GM19438 (cell line): ENCODE data around the gene CNOT4.
"Not testable (repeated sequence)": the region's sequence is repeated elsewhere in the genome, so short reads cannot be mapped to it uniquely, and the experiment has no call there.

ENCODE experiments used
- ATAC-seq: cut with Tn5 transposase; IDR thresholded peaks from one replicate; pipeline ENCODE4 v1.9.1; 2021; ENCODE audit warnings: low read depth; ENCODE audit not compliant: unreplicated experiment

The CNOT4 gene

DNA sequence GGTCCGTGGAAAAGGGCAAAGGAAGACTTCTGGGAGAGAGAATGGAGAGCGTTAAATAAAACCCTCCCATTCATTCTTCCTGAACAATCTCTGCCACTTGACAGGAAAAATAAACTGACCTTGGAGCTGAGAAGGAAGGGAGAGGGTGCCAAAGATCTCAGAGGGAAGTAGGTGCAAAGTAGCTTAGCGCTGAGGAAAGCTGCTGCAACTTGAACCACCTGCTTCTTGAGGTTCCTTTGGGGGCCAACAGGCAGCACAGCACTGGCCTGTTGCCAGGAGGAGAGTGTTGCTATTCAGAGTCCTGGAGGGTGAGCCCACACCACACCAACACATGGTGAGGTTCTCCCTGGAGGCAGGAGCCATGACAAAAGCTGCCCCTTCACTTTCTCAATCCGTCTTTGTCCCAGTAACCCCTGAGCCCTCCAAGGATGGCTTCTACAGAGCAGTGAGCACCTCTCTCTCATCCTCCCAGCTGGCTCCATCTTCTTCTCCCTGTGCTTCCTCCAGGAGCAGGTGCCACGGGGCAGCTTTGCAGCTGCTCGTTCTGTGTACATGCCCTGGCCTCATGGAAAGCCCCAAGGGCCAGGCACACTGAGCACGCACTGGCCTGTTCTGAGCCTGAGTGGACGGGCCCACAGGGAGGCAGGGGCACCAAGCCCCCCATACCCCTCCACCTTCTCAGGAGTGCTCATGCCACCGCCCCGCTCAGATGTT is 174.9 kb downstream of the CNOT4 start:
- ATAC-seq = no peak

DNA sequence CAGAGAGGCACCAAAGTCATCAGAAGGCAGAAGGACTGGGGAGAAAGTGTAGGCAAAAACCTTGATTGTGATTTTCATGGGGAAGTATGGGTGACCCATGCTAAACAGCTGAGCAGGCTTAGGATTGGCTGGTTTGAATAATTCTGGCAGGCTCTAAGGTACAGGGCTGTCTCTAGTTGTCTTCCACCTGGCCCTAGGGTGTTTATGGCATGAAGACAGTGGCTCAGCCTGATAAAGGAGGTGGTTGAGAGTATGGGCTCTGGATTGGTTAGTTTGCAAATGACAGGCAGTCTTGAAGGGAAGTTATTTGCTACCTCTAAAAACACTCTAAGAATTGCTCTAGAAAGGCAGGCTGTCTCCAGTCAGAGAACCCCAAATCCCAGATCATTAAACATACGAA is 176.0 kb downstream of the CNOT4 start:
- no peak for ATAC-seq

DNA sequence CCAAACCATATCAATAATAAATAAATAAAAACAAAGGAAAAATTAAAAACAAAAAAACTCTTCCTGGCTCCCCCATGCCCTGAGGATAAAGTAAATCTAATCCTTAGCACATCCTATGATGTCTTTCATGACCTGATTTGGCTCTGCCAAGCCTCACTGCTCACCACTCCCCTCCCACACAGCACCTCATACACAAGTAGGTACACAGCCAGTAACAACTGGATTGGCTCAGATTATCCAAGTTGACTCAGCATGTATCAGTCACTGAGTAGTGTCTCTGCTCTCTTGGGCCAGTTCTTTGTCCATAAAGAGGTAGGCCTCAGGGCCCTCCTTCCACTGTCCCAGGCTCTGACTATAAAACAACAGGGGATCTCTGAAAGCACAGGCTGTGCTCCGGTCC is 176.7 kb downstream of the CNOT4 start:
- no peak for ATAC-seq

DNA sequence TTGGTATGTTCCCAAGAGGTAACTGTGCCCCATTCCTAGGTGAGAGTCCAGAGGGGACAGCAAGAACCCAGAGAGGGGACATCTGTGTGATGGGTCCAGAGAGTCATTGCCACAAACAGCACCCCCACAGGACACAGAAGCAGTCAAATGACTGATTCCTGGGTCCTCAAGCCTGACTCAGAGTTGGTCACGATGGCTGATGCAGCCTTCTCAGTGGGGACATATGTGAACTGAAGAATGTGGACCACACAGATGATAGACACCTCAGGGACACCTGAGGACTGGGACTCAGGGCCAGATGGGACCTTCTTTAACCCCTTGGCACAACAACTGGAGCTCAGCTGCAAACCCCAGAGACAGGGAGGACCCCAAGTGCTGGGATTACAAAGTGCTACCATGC is 179.8 kb downstream of the CNOT4 start:
- no peak for ATAC-seq

DNA sequence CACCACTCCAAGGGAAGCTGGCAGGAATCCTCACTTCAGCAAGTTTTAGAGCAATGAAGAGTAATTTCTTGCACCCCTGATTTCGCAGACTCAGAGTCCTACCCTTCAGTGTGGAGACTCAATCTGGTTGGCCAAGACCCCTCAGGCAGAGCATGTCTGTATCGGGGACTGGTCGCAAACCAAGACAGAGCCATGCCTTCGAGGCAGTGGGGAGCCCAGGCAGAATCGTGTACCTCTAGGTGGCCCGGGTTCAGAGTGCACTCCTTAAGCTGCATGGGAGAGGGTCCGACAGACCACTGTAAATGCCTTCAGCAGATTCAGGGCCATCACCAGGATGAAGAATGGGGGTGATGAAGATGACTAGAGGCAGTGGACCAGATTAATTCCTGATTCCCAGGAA is 181.4 kb downstream of the CNOT4 start:
- ATAC-seq = no peak

DNA sequence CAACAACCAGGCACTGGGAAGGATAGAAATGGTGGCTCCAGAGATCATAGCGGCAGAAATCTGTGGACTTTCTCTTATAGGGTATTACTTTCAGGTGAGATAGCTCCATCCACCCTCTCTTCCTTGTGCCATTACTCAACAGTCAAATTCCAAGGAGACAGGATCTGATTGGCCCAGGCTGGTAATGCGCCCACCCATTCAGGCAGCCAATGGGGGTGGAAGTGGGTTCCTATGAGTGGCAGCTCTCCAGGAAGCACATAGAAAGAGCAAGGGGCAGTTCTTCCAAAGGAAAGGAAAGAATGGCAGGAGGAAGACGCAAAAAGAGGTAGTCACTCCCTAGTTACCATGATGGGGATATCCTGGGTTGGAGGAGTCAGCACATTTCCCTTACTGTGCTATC is 181.8 kb downstream of the CNOT4 start:
- no peak for ATAC-seq

DNA sequence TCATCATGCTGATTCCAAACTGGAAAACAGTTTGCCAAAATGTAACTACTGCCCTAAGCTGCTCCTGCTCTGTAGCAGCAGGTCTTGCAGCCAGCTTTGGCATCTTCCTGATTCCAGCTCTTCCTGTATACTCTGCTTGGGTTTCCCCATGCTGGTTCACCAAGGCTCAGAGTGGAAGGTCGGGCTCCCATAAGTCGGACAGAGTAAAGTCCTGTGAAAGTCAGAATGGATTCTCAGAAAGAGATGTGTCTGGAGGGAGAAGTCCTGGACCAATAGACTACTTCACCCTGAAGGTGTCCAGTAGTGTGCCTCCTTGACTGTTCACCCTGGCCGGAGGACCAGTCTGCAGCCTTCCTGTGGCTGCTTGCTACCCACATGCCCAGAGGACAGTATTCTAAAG is 182.4 kb downstream of the CNOT4 start:
- no peak for ATAC-seq

DNA sequence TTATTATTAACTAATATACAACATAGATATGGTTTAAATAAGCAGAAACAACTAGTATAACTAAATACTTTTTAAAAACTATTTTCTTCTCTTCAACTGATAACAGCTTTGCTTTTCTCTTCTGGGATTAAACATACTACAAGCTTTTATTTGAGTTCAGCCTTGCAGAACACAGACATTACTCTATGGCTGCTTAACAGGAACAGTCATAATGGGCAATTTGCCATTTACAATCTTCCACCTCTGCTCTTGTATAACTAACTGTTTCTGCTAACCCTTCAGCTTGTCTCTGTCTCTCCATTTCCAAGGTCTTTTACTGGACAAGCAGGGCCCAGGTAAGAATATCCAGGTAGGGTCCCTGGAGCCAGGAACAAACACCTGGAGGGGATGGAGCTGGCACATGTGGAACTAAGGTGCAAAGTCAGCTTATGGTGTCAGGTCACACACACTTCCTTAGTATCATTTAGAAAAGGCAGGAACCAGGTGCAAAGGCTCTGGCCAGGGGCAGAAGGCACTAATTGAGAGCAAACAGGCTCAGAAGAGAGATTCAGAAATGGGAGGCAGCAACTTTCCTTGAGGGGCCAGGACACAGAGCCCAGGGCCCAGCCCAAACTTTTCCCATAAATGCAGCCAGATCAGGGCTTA is 183.1 kb downstream of the CNOT4 start:
- ATAC-seq = no peak

DNA sequence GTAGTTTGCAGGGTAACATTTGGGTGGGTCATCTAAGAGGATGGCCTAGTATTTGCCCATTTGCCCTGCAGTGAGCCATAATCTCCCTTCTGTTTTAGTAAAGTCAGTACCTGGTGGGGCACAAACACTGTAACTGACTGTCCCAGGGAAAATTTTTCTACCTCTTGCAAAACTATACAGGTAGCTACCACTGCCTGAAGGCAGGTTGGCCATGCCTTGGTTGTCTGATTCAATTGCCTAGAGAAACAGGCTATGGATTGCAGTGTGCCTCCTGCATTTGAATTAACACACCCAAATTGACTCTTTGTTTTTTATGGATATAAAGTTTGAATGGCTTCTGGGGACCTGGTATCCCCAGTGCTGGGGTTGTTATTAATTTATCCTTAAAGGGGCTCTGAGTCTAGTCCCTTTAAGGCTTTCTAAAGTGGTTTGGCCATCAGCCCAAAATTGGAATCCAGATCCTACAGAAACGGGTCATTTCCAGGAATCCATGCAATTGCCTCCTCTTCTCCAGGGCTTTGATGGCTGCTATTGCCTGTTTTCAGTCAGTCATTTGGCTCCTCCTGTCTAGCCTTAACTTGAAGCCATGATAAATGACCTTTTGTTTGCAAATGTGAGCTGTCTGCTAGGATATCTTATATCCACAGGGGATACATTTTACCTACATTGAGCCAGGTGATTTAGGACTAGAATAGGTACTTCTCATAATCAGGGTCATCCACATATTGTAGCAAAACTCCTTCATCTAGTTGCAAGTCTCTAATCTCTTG is 187.1 kb downstream of the CNOT4 start:
- ATAC-seq = no peak

DNA sequence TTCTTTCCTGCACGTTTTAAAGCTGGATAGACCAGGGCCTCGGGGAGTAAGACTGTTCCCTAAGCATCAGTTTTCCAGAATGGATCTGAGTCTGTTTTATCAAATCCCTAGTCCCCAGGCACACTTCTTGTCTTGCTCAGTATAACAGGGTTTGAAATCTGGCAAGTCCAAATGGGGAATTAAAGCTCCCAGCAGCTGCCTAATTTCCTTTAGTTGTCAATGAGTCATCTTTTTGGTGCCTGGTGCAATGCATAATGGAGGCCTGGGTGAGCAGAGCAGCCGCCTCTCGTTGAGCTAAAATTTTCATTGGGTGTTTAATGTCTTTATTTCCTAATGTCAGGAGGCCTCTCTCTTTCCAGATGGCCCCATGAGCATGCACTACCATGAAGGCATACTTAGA is 188.3 kb downstream of the CNOT4 start:
- ATAC-seq = no peak

DNA sequence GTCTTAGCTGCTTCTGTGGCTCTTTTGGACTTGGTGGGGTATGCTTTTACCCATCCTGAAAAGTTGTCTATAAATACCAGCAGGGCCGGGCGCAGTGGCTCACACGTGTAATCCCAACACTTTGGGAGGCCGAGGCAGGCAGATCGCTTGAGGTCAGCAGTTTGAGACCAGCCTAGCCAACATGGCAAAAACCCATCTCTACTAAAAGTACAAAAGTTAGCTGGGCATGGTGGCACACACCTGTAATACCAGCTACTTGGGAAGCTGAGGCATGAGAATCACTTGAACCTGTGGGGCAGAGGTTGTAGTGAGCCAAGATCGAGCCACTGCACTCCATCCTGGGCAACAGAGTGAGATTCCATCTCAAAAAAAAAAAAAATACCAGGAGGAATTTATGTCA is 188.9 kb downstream of the CNOT4 start:
- ATAC-seq = not testable (repeated sequence)

DNA sequence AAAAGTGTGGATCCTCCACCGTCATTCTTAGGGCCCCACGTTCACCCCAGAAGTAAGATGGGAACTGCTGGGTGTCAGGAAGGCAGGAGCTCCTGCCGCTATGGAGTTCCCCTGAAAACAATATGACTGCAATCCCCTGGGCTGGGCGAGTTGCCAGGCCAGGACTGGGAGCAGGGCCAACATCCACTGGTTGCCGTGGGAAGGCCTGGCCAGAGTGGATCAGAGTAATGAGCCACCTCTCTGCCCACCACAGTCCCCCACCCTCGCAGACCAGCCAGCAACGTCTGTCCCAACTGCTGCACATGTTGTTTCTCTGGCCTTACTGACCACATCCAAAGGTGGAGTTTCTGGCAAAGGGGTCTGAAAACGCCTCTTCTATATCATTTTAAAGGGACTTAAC is 189.6 kb downstream of the CNOT4 start:
- no peak for ATAC-seq

DNA sequence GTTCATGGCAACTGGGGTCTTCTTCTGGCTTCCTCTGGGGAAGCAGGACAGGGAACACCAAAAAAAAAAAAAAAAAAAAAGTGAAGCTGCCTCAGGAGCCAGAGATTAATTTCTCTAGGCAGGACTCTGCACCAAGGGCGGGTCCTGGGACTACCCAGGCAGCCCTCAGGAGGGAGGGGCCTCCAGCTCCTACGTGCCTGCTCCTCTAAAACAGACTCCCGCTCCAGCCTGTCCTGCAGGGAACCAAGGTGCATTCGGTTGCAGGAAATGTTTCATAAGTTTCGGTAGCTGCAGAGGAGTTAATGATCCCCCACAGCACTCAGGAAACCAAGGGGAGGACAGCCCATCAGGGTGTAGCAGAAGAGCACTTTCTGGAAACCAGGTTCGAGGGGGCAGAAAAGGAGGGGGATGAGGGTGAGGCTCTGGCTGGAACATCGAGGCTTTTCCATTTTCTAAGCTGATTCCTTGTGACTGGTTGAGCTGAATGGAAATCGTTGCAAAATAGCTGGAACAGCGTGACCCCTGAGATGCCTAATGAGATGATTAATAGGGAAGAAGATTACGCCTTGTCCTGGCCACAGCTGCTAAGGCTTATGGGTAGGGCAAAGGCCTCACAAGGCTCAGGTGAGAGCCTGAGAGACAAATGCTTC is 192.1 kb downstream of the CNOT4 start:
- ATAC-seq = no peak

DNA sequence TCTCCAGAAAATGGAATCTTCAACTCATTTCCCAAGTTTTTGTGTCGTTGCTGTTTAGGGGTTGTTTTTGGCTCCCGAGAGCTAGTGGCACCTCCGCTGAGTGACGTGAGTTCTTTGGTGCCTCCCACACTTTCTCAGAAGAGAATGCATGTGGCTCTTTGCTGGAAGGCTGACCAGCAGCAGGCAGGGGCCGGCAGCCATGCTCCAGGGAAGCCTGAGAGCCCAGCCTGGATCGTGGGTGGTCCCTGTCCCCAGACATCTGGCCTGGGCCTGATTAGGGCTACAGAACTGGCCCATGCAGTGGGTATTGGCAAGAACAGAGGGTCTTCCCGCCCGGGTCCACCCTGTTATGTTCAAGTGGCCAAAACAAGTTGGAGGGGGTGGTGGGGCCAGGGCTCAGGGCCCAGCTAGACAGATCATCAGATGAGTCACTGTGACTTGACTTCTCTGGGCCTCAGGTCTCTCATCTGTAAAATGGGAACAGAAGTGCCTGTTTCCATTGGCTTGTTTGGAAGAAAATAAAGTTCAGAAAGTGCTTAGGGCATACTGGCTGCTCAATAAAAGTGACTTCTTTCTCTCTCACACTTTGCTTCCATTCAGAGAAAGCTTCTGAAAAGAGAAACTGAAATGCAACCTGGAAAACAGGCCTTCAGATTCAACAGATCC is 193.1 kb downstream of the CNOT4 start:
- no peak for ATAC-seq

DNA sequence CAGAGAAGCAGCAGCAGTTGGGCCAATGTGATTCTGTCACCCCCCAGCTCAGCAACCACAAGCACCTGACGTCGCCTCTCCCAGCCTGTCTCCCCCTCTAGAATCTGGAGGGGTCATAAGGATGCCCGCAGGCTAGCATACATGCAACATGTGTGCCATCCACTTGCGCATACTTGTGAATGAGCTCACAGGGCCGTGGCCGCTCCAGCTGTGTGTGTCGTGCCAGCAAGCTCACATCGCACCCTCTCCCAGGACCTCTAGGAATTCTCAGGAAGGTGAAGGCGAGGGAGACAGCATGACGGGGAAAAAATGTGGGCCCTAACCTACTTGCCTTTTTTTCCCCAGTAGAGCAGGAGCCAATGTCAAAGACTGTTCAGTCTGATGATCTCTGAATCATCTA is 195.9 kb downstream of the CNOT4 start:
- no peak for ATAC-seq
